CD4-positive, alpha-beta T cell (primary cell): ENCODE data around the gene RASAL2. TPM values are rescaled to one million over a fixed set of nuclear protein-coding genes. Genes with fewer than 3 reads are reported as not detected.
"Not testable (repeated sequence)": the region's sequence is repeated elsewhere in the genome, so short reads cannot be mapped to it uniquely, and the experiment has no call there.

Source experiments
- ATAC-seq: fragments of 200-7000 bp; cut with Tn5 transposase; one replicate; pipeline ENCODE4 v1.10.0; 2022; ENCODE audit warnings: mild to moderate bottlenecking; ENCODE audit not compliant: poor library complexity
- CTCF ChIA-PET: fragments of 350-600 bp; sonication (Branson Sonifier 250); formaldehyde crosslinking; loops from one replicate; lab custom pipeline; 2021; ENCODE audit warnings: antibody characterized with exemption, inconsistent platforms; lab: Charles Lee
- POLR2A ChIA-PET: fragments of 350-600 bp; sonication (Branson Sonifier 250); formaldehyde crosslinking; loops from one replicate; lab custom pipeline; 2021; ENCODE audit warnings: antibody characterized with exemption, inconsistent platforms; lab: Charles Lee
- DNase-seq, 14 experiments: peaks; one replicate each; pipeline ENCODE4 v3.0.0-alpha.2; 2013 to 2020; ENCODE audit warnings: mixed read lengths in 2 of 14
- H3K27ac ChIP-seq, 2 donors: one replicate each; pipeline versions ENCODE4 v1.5.1 to v1.7.0; 2013; ENCODE audit warnings: low read length in 2 of 2, low read depth in 1 of 2, mild to moderate bottlenecking in 1 of 2
- H3K27me3 ChIP-seq, 2 experiments: 1 replicate in 1 of 2; 2 replicates in 1 of 2; pipeline versions ENCODE4 v1.6.1 to v1.7.0; 2013; ENCODE audit warnings: low read length in 2 of 2, control low read depth in 1 of 2, mild to moderate bottlenecking in 1 of 2, moderate library complexity in 1 of 2; ENCODE audit not compliant: insufficient read depth in 2 of 2, control insufficient read depth in 1 of 2
- H3K36me3 ChIP-seq: one replicate; pipeline ENCODE4 v1.6.1; 2013; ENCODE audit warnings: low read length, control low read depth; ENCODE audit not compliant: insufficient read depth
- H3K4me1 ChIP-seq: one replicate; pipeline ENCODE4 v1.6.1; 2013; ENCODE audit warnings: low read length, control low read depth; ENCODE audit not compliant: insufficient read depth
- H3K4me3 ChIP-seq: one replicate; pipeline ENCODE4 v1.5.1; 2013; ENCODE audit warnings: mild to moderate bottlenecking, low read length, moderate library complexity
- H3K9me3 ChIP-seq, 2 experiments: 1 replicate in 1 of 2; 2 replicates in 1 of 2; pipeline versions ENCODE4 v1.6.1 to v1.7.0; 2013; ENCODE audit warnings: low read length in 2 of 2, mild to moderate bottlenecking in 2 of 2, control low read depth in 1 of 2, moderate library complexity in 1 of 2; ENCODE audit not compliant: control insufficient read depth in 1 of 2, insufficient read depth in 1 of 2
- H3K27ac Mint-ChIP-seq: one replicate; pipeline ENCODE4 v1.8.0; 2020; ENCODE audit warnings: mixed read lengths
- H3K27me3 Mint-ChIP-seq: one replicate; pipeline ENCODE4 v1.8.0; 2021; ENCODE audit warnings: mixed read lengths
- H3K36me3 Mint-ChIP-seq: one replicate; pipeline ENCODE4 v1.8.0; 2021; ENCODE audit warnings: low read depth, mixed read lengths
- H3K4me1 Mint-ChIP-seq: one replicate; pipeline ENCODE4 v1.8.0; 2021; ENCODE audit warnings: low read depth, mixed read lengths
- H3K4me3 Mint-ChIP-seq: one replicate; pipeline ENCODE4 v1.8.0; 2020; ENCODE audit warnings: mild to moderate bottlenecking, mixed read lengths
- H3K9me3 Mint-ChIP-seq: one replicate; pipeline ENCODE4 v1.8.0; 2020; ENCODE audit warnings: mixed read lengths
- CTCF ChIP-seq: fragments of 200-600 bp; IDR thresholded peaks from one replicate; pipeline ENCODE4 v1.8.0; 2022; ENCODE audit warnings: antibody characterized with exemption, mild to moderate bottlenecking
- intact Hi-C, 2 experiments: fragments of 100-400 bp; cut with DNase I in 1 of 2; cut with micrococcal nuclease in 1 of 2; formaldehyde crosslinking; loops; one replicate each; pipeline versions ENCODE4 v1.15.1 to v1.9.0; 2023 to 2025; cut with DNase I, micrococcal nuclease
- total RNA-seq, 174 experiments: library from RNA in 2 of 174; stranded (reverse) in 2 of 174; gene quantifications; one replicate each; pipeline ENCODE4 v1.2.3 and lab custom pipeline; 2021 to 2026

RASAL2 gene
- total RNA-seq, 2 experiments from 2014 or later = 0.03 TPM; not detected in 1

GRCh38 chr1:178345807-178346206 is 251.9 kb downstream of the RASAL2 start:
- H3K36me3 Mint-ChIP-seq = no peaks in the 10 kb centered on the region
- H3K9me3 Mint-ChIP-seq = no peaks in the 10 kb centered on the region
- TF ChIP-seq CTCF = no peak
- H3K36me3 ChIP-seq = no peaks in the 10 kb centered on the region
- H3K27ac Mint-ChIP-seq = no peak overlapping the region
- ATAC-seq (no peak), DNase-seq (no peak)
- peaks cover 0 to 8% of the 10 kb centered on the region in 2 experiments for H3K9me3 ChIP-seq
- intact Hi-C loops = no loop called here
- no peaks in the 10 kb centered on the region for H3K4me1 Mint-ChIP-seq
- no peaks in the 10 kb centered on the region for H3K27me3 ChIP-seq
- ChIA-PET POLR2A (no interaction called here), CTCF (no interaction called here)
- no peak overlapping the region for H3K4me3 ChIP-seq
- H3K27me3 Mint-ChIP-seq = peaks cover 4% of the 10 kb centered on the region
- no peaks in the 10 kb centered on the region for H3K4me1 ChIP-seq
- H3K27ac ChIP-seq = no peak overlapping the region
- no peak overlapping the region for H3K4me3 Mint-ChIP-seq

DNA sequence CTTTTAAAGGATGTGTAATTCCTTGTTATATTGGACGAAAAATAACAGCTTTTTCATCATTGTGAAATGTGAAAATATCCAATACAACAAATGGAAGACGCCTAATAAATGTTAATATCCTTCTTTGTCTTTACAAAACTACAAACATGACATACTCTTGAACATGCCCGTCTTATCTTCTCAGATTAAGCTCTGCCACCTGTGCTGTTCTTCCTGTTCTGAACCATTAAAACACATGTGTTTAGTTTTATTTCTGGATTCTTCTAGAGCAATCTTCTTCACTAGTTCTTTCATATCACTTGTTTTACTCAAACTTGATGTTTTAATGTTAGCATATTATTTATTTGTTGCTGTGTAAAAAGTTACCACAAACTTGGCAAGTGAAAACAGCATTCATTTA is 255.9 kb downstream of the RASAL2 start:
- ChIA-PET POLR2A (no interaction called here), CTCF (no interaction called here)
- Histone ChIP-seq H3K4me3 (no peak overlapping the region), H3K36me3 (no peaks in the 10 kb centered on the region), H3K9me3 (peaks cover 0 to 17% of the 10 kb centered on the region in 2 experiments), H3K4me1 (no peaks in the 10 kb centered on the region), H3K27me3 (no peaks in the 10 kb centered on the region), H3K27ac (no peak overlapping the region)
- Mint-ChIP-seq H3K27me3 (no peaks in the 10 kb centered on the region), H3K4me1 (no peaks in the 10 kb centered on the region), H3K36me3 (no peaks in the 10 kb centered on the region), H3K27ac (no peak overlapping the region), H3K9me3 (peaks cover 6% of the 10 kb centered on the region), H3K4me3 (no peak overlapping the region)
- intact Hi-C loops = no loop called here
- ATAC-seq (no peak), DNase-seq (no peak)
- no peak for TF ChIP-seq CTCF

GRCh38 chr1:178351911-178352310 is 258.0 kb downstream of the RASAL2 start:
- H3K9me3 ChIP-seq = peaks cover 0 to 19% of the 10 kb centered on the region in 2 experiments
- H3K27me3 ChIP-seq, H3K4me3 ChIP-seq, H3K4me3 Mint-ChIP-seq, H3K4me1 Mint-ChIP-seq, H3K27ac ChIP-seq, H3K27me3 Mint-ChIP-seq, H3K9me3 Mint-ChIP-seq, POLR2A ChIA-PET, H3K4me1 ChIP-seq, intact Hi-C loops, ATAC-seq, H3K27ac Mint-ChIP-seq, DNase-seq, H3K36me3 Mint-ChIP-seq, H3K36me3 ChIP-seq, CTCF ChIA-PET: not testable (repeated sequence)

- Histone ChIP-seq H3K27me3 (no peaks in the 10 kb centered on the region), H3K36me3 (no peaks in the 10 kb centered on the region), H3K4me1 (no peaks in the 10 kb centered on the region), H3K27ac (no peak overlapping the region), H3K4me3 (no peak overlapping the region), H3K9me3 (peaks cover 0 to 19% of the 10 kb centered on the region in 2 experiments)
- no peak for DNase-seq
- TF ChIP-seq CTCF = no peak
- Mint-ChIP-seq H3K9me3 (peaks cover 6% of the 10 kb centered on the region), H3K4me1 (no peaks in the 10 kb centered on the region), H3K36me3 (no peaks in the 10 kb centered on the region), H3K27ac (no peak overlapping the region), H3K4me3 (no peak overlapping the region), H3K27me3 (no peaks in the 10 kb centered on the region)
- CTCF ChIA-PET = no interaction called here
- intact Hi-C loops = no loop called here
- ATAC-seq = no peak
- POLR2A ChIA-PET = no interaction called here
These were observed 259.0 kb downstream of the RASAL2 start for GRCh38 chr1:178352790-178353416.
